ENCODE results near the gene NMNAT3. TPM values are rescaled to one million over a fixed set of nuclear protein-coding genes. Genes with fewer than 3 reads are reported as not detected.

The NMNAT3 gene
- total and polyA plus RNA-seq, 4 donors: 2.4 to 10.2 (median 3.4) TPM

DNA sequence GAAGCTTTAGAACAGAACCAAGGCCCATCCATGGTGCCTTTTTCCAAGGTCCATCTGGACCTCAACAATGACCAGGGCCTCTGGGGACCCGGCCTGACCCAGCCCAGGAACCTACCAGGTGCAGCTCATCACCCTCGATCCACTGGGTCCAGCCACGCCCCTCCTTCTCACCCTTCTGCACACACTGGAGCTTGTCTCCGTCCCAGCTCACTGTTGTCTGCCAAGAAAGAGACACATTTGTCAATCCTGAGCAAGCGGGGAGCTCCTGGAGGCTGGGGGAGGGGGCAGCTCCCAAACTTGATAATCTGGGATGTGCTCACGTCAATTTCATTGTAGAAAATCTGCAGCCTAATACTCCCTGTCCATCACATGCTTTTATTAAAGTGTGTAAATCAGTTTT is 159.5 kb downstream of the NMNAT3 start:
- DNase-seq (peak in 1 of 3 donors; percentile 66), ATAC-seq (ENCODE audit: insufficient read depth, low FRiP score) (no peak)
- H3K9ac ChIP-seq (ENCODE audit: insufficient read depth in 1 of 2, low read length in 2 of 2): no peak overlapping the region
- no peaks in the 10 kb centered on the region for H3K9me3 ChIP-seq (ENCODE audit: control insufficient read depth in 4 of 4, insufficient read depth in 3 of 4, low read length in 3 of 4)
- no peak overlapping the region for H3K4me3 ChIP-seq
- peaks cover 0 to 32% (median 2%) of the 10 kb centered on the region in 4 donors for H3K36me3 ChIP-seq (ENCODE audit: control insufficient read depth in 4 of 4, insufficient read depth in 4 of 4, low read length in 4 of 4)
- TF ChIP-seq, protein P1, sequence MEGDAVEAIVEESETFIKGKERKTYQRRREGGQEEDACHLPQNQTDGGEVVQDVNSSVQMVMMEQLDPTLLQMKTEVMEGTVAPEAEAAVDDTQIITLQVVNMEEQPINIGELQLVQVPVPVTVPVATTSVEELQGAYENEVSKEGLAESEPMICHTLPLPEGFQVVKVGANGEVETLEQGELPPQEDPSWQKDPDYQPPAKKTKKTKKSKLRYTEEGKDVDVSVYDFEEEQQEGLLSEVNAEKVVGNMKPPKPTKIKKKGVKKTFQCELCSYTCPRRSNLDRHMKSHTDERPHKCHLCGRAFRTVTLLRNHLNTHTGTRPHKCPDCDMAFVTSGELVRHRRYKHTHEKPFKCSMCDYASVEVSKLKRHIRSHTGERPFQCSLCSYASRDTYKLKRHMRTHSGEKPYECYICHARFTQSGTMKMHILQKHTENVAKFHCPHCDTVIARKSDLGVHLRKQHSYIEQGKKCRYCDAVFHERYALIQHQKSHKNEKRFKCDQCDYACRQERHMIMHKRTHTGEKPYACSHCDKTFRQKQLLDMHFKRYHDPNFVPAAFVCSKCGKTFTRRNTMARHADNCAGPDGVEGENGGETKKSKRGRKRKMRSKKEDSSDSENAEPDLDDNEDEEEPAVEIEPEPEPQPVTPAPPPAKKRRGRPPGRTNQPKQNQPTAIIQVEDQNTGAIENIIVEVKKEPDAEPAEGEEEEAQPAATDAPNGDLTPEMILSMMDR (IDR thresholded peaks at IDR 0.05; ENCODE audit: control extremely low read depth, extremely low read depth): no peak
- no peak overlapping the region for H3K27ac ChIP-seq (ENCODE audit: low read depth in 1 of 2, low read length in 1 of 2)
- WGBS, 2 donors: 78 to 79% methylated on average over 6 of the region's 6 CpGs
- peaks cover 0 to 33% (median 1%) of the 10 kb centered on the region in 5 donors for H3K4me1 ChIP-seq (ENCODE audit: control insufficient read depth in 5 of 5, insufficient read depth in 5 of 5, low read length in 5 of 5)
- H3K27me3 ChIP-seq (ENCODE audit: control insufficient read depth in 3 of 3, insufficient read depth in 3 of 3, low read length in 2 of 3): no peaks in the 10 kb centered on the region

DNA sequence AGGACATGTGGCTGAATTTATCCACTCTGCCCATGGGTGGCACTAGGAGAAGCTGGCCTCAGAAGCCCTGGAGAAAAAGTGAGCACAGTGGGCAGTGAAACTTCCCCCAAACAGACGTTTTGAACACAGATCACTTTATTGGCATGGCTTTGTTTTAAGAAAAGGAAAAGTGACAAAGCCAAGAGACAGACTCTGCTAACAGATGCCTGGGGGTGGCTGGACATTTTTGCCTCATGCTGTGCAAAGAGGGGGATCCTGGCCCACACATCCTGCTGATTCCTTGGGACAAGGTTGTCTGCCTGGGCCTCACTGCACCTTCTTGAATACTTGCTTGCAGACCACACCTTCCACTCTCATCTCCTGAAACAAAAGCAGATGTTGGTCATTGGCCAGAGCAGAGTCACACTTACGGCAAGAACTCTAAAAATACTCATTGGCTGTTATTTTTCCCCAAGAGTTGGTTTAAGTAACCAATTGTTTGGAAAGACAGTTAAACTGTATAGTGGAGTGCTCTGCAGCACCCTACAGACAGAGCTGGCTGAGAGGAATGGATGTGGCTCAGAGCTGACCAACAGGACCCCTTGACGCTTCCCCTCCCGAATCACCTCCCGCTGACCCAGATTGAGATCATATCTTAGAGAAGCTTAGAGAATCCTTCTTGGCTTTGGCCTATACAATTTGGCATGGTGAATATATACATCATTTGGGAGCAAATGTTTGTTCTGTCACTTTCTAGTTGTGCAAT is 160.3 kb downstream of the NMNAT3 start:
- no peaks in the 10 kb centered on the region for H3K27me3 ChIP-seq (ENCODE audit: control insufficient read depth in 3 of 3, insufficient read depth in 3 of 3, low read length in 2 of 3)
- no peak overlapping the region for H3K4me3 ChIP-seq
- peaks cover 0 to 33% (median 1%) of the 10 kb centered on the region in 5 donors for H3K4me1 ChIP-seq (ENCODE audit: control insufficient read depth in 5 of 5, insufficient read depth in 5 of 5, low read length in 5 of 5)
- no peaks in the 10 kb centered on the region for H3K9me3 ChIP-seq (ENCODE audit: control insufficient read depth in 4 of 4, insufficient read depth in 3 of 4, low read length in 3 of 4)
- ATAC-seq (ENCODE audit: insufficient read depth, low FRiP score): no peak
- no peak overlapping the region for H3K9ac ChIP-seq (ENCODE audit: insufficient read depth in 1 of 2, low read length in 2 of 2)
- no peak overlapping the region for H3K27ac ChIP-seq (ENCODE audit: low read depth in 1 of 2, low read length in 1 of 2)
- TF ChIP-seq, protein P1 (IDR thresholded peaks at IDR 0.05; ENCODE audit: control extremely low read depth, extremely low read depth): no peak
- peak in 2 of 3 donors; percentile 28 to 90 for DNase-seq
- peaks cover 0 to 28% (median 2%) of the 10 kb centered on the region in 4 donors for H3K36me3 ChIP-seq (ENCODE audit: control insufficient read depth in 4 of 4, insufficient read depth in 4 of 4, low read length in 4 of 4)
- 86 to 88% methylated on average over 5 of the region's 5 CpGs for WGBS, 2 donors

DNA sequence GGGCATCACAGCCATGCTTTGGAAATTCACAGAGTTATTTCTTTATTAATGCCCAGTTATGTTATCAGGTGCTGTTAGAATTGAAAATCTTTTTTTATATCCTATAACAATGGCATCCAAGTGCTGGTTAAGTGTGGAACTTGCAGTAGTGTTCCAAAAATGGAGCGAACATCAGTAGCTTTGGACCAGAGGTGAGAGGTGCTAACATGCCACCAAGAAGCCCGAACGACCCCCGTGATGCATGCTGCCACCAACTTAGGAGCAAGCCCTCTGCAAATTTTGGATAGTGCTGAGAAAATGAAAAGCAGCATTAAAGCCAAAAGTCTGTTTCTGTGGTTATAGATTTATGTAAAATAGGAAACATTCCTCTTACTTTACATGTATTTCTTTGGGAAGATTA is 163.0 kb downstream of the NMNAT3 start:
- H3K27me3 ChIP-seq (ENCODE audit: control insufficient read depth in 3 of 3, insufficient read depth in 3 of 3, low read length in 2 of 3): no peaks in the 10 kb centered on the region
- no peak overlapping the region for H3K4me3 ChIP-seq
- 94 to 98% methylated on average over 4 of the region's 4 CpGs for WGBS, 2 donors
- ATAC-seq (ENCODE audit: insufficient read depth, low FRiP score) (no peak), DNase-seq (no peak)
- TF ChIP-seq, protein P1 (IDR thresholded peaks at IDR 0.05; ENCODE audit: control extremely low read depth, extremely low read depth): no peak
- H3K9me3 ChIP-seq (ENCODE audit: control insufficient read depth in 4 of 4, insufficient read depth in 3 of 4, low read length in 3 of 4): no peaks in the 10 kb centered on the region
- H3K36me3 ChIP-seq (ENCODE audit: control insufficient read depth in 4 of 4, insufficient read depth in 4 of 4, low read length in 4 of 4): peaks cover 0 to 21% (median 2%) of the 10 kb centered on the region in 4 donors
- no peak overlapping the region for H3K27ac ChIP-seq (ENCODE audit: low read depth in 1 of 2, low read length in 1 of 2)
- peaks cover 0 to 29% (median 1%) of the 10 kb centered on the region in 5 donors for H3K4me1 ChIP-seq (ENCODE audit: control insufficient read depth in 5 of 5, insufficient read depth in 5 of 5, low read length in 5 of 5)
- no peak overlapping the region for H3K9ac ChIP-seq (ENCODE audit: insufficient read depth in 1 of 2, low read length in 2 of 2)

Small RNA genes within 50 kb of the gene (small RNA-seq; reads per million reads assigned to genes)
- not detected for gene RN7SL724P (ENCODE audit: low replicate concordance)

Other genes starting within 250 kb of the NMNAT3 start
- gene RBP2, start 201.5 kb downstream of the NMNAT3 start, total RNA-seq: 1 to 10 TPM in 1 of 2 donors, not detected in 1; 1.1 TPM
- gene RBP2, start 201.5 kb downstream of the NMNAT3 start, polyA plus RNA-seq: 1 to 10 TPM in 1 of 2 donors, under 1 TPM in 1; 0.33 to 1.3 TPM
- gene RBP1, start 138.2 kb downstream of the NMNAT3 start, total RNA-seq: 10 to 100 TPM; 13.7 to 53.0 TPM
- 10 to 100 TPM in 1 of 2 donors, 1 to 10 TPM in 1; 8.5 to 20.8 TPM for gene RBP1, start 138.2 kb downstream of the NMNAT3 start, polyA plus RNA-seq